ENCODE results near the gene SAP25.

GRCh38 chr7:100553032-100553431 lies 20.7 kb downstream of the SAP25 start:
- TF ChIP-seq CTCF (IDR thresholded peaks at IDR 0.05; ENCODE audit: poor library complexity, severe bottlenecking) (no peak), EZH2 (IDR thresholded peaks at IDR 0.05; ENCODE audit: borderline replicate concordance, insufficient read depth, low read length, poor library complexity, severe bottlenecking) (no peak), POLR2AphosphoS5 (IDR thresholded peaks at IDR 0.05) (no peak), MXI1 (conservative IDR thresholded peaks at IDR 0.05; ENCODE audit: poor library complexity, severe bottlenecking) (no peak), EP300 (conservative IDR thresholded peaks at IDR 0.05; ENCODE audit: poor library complexity, severe bottlenecking) (no peak), TAF1 (IDR thresholded peaks at IDR 0.05; ENCODE audit: low read depth) (no peak), REST (IDR thresholded peaks at IDR 0.05; ENCODE audit: borderline replicate concordance) (no peak)
